ENCODE measurements around the gene ADD3.

GRCh38 chr10:109967739-109968088 lies 40.1 kb upstream of the ADD3 start:
- TF ChIP-seq NBN (IDR thresholded peaks at IDR 0.05): no peak
- no peak for TF ChIP-seq NRF1 (conservative IDR thresholded peaks at IDR 0.05; ENCODE audit: low read depth, low read length)
- TF ChIP-seq CTCF (IDR thresholded peaks at IDR 0.05 in 2 of 3, conservative IDR thresholded peaks at IDR 0.05 in 1 of 3; ENCODE audit: control insufficient read depth in 2 of 3, extremely low read depth in 1 of 3, insufficient read depth in 1 of 3, low read depth in 3 of 3, low read length in 3 of 3): no peak
- TF ChIP-seq HDGF (IDR thresholded peaks at IDR 0.05): no peak
- no peak for TF ChIP-seq EP300 (IDR thresholded peaks at IDR 0.05; ENCODE audit: borderline replicate concordance in 1 of 2, control insufficient read depth in 1 of 2, low read depth in 2 of 2, low read length in 2 of 2)
- TF ChIP-seq ZBED1 (IDR thresholded peaks at IDR 0.05; ENCODE audit: borderline replicate concordance): no peak
- no peak for TF ChIP-seq POLR2A (IDR thresholded peaks at IDR 0.05; ENCODE audit: low read depth, low read length)
- no peak for TF ChIP-seq ZNF24 (IDR thresholded peaks at IDR 0.05)
- no peak for TF ChIP-seq RFX5 (IDR thresholded peaks at IDR 0.05; ENCODE audit: low read depth, low read length)
- TF ChIP-seq YY1 (IDR thresholded peaks at IDR 0.05; ENCODE audit: low read depth, low read length): no peak
- no peak for TF ChIP-seq REST (IDR thresholded peaks at IDR 0.05; ENCODE audit: low read depth, low read length)
- TF ChIP-seq POLR2AphosphoS5 (IDR thresholded peaks at IDR 0.05; ENCODE audit: low read length): no peak

Data from GM12878 (cell line).